NCI-H2029 treated with DMSO at 0.1 percent for 48 hours (cell line): Measurements from ENCODE around the gene IDH1.
"Not testable (repeated sequence)": the region's sequence is repeated elsewhere in the genome, so short reads cannot be mapped to it uniquely, and the experiment has no call there.

Experiments used
- DNase-seq: peaks from one replicate; lab custom pipeline; 2025; lab: John Stamatoyannopoulos, UW

IDH1 gene

DNA sequence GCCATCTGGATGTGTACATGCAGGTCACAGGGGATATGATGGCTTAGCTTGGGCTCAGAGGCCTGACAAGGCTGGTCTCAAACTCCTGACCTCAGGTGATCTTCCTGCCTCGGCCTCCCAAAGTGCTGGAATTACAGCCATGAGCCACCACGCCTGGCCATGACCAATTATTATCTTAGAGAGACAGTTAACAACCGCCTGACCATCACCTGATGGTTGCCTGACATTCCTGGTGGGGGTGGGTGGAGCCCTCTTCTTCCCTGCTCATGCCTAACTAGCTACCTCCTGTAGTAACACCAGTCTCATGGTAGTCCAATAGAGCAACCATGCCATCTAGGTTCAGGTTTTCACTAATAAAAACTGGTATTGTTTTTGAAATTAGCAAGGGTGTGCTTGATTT is 33.0 kb downstream of the IDH1 start:
- not testable (repeated sequence) for DNase-seq

GRCh38 chr2:208210688-208211451 is 44.0 kb downstream of the IDH1 start:
- no peak for DNase-seq

- no peak for DNase-seq
These were observed 46.4 kb downstream of the IDH1 start for GRCh38 chr2:208208335-208209085.

GRCh38 chr2:208207769-208208168 is 47.1 kb downstream of the IDH1 start:
- no peak for DNase-seq

DNA sequence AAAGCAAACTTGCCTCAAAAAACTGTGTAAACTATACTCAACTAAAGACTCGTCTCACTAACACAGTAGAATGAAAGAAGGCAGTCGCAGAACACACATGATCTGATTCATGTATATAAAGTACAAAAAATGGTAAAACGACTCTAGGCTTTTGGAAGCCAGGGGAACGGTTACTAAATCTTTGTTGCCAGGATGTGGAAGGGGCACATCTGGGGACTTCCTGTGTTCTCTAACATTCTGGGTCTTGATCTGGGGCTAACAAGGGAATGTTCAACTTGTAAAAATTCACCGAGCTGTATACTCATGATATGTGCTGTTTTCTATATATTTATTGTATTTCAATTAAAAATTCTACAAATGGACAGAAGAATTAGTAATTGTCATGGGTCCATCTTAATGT is 50.7 kb downstream of the IDH1 start:
- no peak for DNase-seq

DNA sequence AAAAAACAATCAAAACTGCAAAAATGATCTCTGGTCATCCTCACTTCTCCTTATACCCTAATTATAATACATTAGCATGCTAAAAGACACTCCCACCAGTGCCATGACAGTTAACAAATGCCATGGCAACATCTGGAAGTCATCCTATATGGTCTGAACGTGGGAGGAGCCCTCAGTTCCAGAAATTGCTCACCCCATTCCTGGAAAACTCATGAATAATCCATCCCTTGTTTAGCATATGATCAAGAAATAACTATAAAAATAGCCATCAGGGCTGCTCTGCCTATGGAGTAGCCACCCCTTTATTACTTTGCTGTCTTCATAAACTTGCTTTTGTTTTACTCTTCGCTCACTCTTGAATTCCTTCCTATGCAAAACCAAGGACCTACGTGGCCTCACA is 59.3 kb downstream of the IDH1 start:
- no peak for DNase-seq

DNA sequence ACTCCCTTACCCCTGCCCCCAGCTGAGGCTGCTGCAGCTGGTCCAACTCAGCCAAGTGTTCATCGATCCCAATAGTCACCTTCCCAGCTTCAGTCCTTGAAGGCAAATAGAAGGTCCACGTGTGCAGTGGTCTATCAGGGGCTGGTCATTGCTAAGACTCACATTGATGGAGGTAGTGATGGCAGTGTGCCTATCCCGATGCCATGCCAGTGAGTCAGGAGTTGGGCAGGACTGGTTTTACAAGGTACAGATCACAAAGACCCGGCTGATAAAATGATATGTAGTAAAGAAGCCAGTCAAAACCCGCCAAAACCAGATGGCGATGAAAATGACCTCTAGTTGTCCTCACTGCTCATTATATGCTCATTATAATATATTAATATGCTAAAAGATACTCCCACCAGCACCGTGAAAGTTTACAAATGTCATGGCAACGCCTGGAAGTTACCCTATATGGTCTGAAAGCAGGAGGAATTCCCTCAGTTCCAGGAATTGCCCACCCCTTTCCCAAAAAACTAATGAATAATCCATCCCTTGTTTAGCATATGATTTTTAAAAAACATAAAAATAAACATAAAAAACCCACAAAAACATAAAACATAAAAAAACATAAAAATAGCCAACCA is 62.1 kb downstream of the IDH1 start:
- DNase-seq: no peak

GRCh38 chr2:208189810-208190503 is 64.9 kb downstream of the IDH1 start, which contains the start of gene C2orf80:
C2orf80 (minus strand) TSS chr2:208190030; CDS start chr2:208186986, 3,044 bp downstream.
- DNase-seq: no peak

DNA sequence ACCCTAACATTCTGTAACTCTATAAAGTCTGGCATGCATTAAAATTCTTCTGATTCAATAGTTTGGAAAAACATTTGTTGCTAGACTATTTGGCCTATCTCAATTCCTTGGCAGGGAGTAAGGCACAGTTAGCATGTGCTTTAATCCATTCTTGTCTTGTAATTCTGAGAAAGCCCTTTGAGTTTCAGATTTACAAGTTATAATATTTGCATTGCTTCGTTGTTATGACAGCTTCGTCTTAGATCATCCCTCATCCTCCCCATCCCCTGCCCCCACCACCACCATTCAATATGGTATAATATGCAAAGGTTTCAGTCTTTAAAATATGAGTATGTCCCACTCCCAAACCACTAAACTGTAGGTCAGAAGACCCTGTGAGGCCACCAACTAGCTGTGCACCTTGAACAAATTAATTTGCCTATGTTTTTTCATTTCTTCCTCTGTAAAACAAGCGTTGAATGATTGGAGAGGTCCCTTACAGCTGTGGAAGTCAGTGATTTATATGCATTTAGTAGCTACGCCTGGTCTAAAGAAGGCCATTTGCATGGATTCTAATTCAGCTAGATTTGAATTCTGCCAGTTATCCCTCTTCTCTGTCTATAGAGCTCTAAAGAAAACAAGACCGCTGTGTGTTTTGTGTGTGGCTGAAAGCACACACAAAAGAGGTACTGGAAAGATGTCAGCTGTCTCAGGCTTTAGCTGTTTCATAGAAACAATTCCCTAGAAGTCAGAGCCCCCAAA is 65.6 kb downstream of the IDH1 start:
- no peak for DNase-seq

DNA sequence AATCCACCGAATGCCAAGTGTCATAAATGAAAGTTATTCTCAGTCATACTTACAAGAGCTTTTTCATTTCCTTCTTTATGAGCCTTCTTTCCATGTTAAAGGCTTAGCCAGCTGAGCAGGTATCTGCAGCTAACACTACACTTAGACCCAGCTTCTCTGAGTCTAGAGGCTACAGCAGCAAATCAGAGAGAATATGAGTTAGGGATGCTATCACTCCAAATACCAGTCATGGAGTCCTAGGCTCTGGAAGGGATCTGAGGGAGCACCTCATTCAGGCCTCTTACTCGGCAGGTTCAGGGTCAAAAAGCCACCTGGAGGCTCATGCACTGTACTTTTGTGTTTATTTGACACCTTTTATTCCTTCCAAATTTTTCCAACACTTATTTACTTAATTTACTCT is 68.0 kb downstream of the IDH1 start:
- no peak for DNase-seq

- no peak for DNase-seq
These were observed 68.4 kb downstream of the IDH1 start for GRCh38 chr2:208186465-208186864.
